ENCODE measurements around the gene RAPGEF4.

GRCh38 chr2:173049831-173050230 is 314.2 kb downstream of the RAPGEF4 start:
- TF ChIP-seq CBX5 (IDR thresholded peaks at IDR 0.05; ENCODE audit: borderline replicate concordance, low read depth) = no peak
- no peak for TF ChIP-seq TBP (optimal IDR thresholded peaks at IDR 0.05; ENCODE audit: low read depth, low read length)
- TF ChIP-seq PATZ1 (CRISPR knock-in tag; IDR thresholded peaks at IDR 0.05; ENCODE audit: borderline replicate concordance) = no peak
- no peak for TF ChIP-seq E2F5 (CRISPR knock-in tag; IDR thresholded peaks at IDR 0.05)
- TF ChIP-seq ZNF79 (CRISPR knock-in tag; IDR thresholded peaks at IDR 0.05; ENCODE audit: low read depth) = no peak
- TF ChIP-seq ZNF133 (CRISPR knock-in tag; IDR thresholded peaks at IDR 0.05) = no peak
- TF ChIP-seq GTF2E2 (tag; IDR thresholded peaks at IDR 0.05) = no peak
- no peak for TF ChIP-seq RBM14 (IDR thresholded peaks at IDR 0.05; ENCODE audit: borderline replicate concordance, insufficient read depth, low read depth, low read length)
- TF ChIP-seq ZNF592 (IDR thresholded peaks at IDR 0.05) = no peak
- TF ChIP-seq CTCF (IDR thresholded peaks at IDR 0.05 in 2 of 3, conservative IDR thresholded peaks at IDR 0.05 in 1 of 3; ENCODE audit: insufficient read depth in 2 of 3, low read depth in 1 of 3, low read length in 3 of 3) = no peak

Measured in K562 (cell line).